Transverse colon (tissue), 3 donors: ENCODE results near the gene KBTBD3.

Experiments used
- POLR2A ChIP-seq: fragments of 450-650 bp; IDR thresholded peaks from one replicate; pipeline ENCODE4 v1.6.1; 2016; ENCODE audit warnings: antibody characterized with exemption, mild to moderate bottlenecking, moderate library complexity
- POLR2AphosphoS5 ChIP-seq, 3 donors: sonication (generic); formaldehyde crosslinking; IDR thresholded peaks; one replicate each; pipeline ENCODE4 v1.6.1; 2016; ENCODE audit warnings: antibody characterized with exemption in 3 of 3

GRCh38 chr11:106051103-106051502 is 26.0 kb downstream of the KBTBD3 start:
- TF ChIP-seq POLR2AphosphoS5 (IDR thresholded peaks at IDR 0.05) (no peak), POLR2A (no peak)
